ENCODE results near the gene KSR2. TPM values are rescaled to one million over a fixed set of nuclear protein-coding genes. Genes with fewer than 3 reads are reported as not detected.

The KSR2 gene
- total and polyA plus RNA-seq, 2 of the 4 experiments (the other 2 are of a cell fraction) = not detected

- Histone ChIP-seq H3K27ac (ENCODE audit: insufficient read depth, low read length) (no peak overlapping the region), H3K9me3 (ENCODE audit: control insufficient read depth, insufficient read depth, low read length) (peaks cover 22% of the 10 kb centered on the region), H4K5ac (ENCODE audit: low read depth, low read length) (no peak overlapping the region), H3K56ac (ENCODE audit: extremely low read depth, insufficient read depth, low read length) (no peak overlapping the region), H2AFZ (replicated peaks; ENCODE audit: low read length, poor library complexity) (no peak overlapping the region), H3K79me1 (ENCODE audit: low read depth in 1 of 2, low read length in 2 of 2) (no peaks in the 10 kb centered on the region), H4K91ac (ENCODE audit: insufficient read depth, low read depth, low read length) (no peak overlapping the region), H3K4me2 (ENCODE audit: low read depth, low read length) (no peak overlapping the region), H3K4ac (ENCODE audit: low read depth, low read length) (no peak overlapping the region), H3K14ac (replicated peaks; ENCODE audit: low read depth, low read length) (no peak overlapping the region), H4K8ac (ENCODE audit: low read depth in 2 of 2, low read length in 2 of 2) (no peak overlapping the region), H3K18ac (ENCODE audit: low read depth, low read length) (no peak overlapping the region), H2AK5ac (ENCODE audit: low read depth, low read length) (no peak overlapping the region), H3K4me1 (ENCODE audit: control insufficient read depth, insufficient read depth, low read length) (no peaks in the 10 kb centered on the region), H3K23ac (ENCODE audit: low read depth, low read length) (no peak overlapping the region), H2BK20ac (ENCODE audit: low read depth, low read length) (no peak overlapping the region), H3K27me3 (ENCODE audit: control insufficient read depth, insufficient read depth, low read length) (no peaks in the 10 kb centered on the region), H2BK5ac (ENCODE audit: low read depth, low read length, poor library complexity, severe bottlenecking) (no peak overlapping the region), H3K4me3 (ENCODE audit: insufficient read depth, low read depth, low read length) (no peak overlapping the region), H2BK15ac (ENCODE audit: low read depth, low read length) (no peak overlapping the region), H2BK120ac (ENCODE audit: low read depth, low read length) (no peak overlapping the region), H4K20me1 (ENCODE audit: insufficient read depth, low read length) (no peaks in the 10 kb centered on the region), H3K9ac (ENCODE audit: low read depth, low read length) (no peak overlapping the region), H3K9me1 (ENCODE audit: insufficient read depth, low read length) (no peaks in the 10 kb centered on the region), H3K36me3 (ENCODE audit: control insufficient read depth, insufficient read depth, low read length) (no peaks in the 10 kb centered on the region), H2AK9ac (replicated peaks; ENCODE audit: low read depth, low read length, poor library complexity) (no peak overlapping the region)
- ATAC-seq (ENCODE audit: low read depth) = no peak
- POLR2A ChIA-PET (ENCODE audit: unreplicated experiment) = no interaction called here
- no CpG with 5 or more reads among the region's 3 CpGs for WGBS, 2 experiments (ENCODE audit: extremely low coverage in 2 of 2, insufficient read length in 1 of 2)
- intact Hi-C loops (cut with micrococcal nuclease) (no loop called here), in situ Hi-C loops (cut with MboI; ENCODE audit: low sequenced_read_pairs) (no loop called here), dilution Hi-C loops (cut with HindIII; ENCODE audit: low sequenced_read_pairs, unreplicated experiment) (no loop called here)
- no TSS peak for BruUV-seq (replicated peaks)
- TF ChIP-seq MXI1 (IDR thresholded peaks at IDR 0.05; ENCODE audit: borderline replicate concordance, low read depth, low read length) (no peak), USF2 (IDR thresholded peaks at IDR 0.05; ENCODE audit: low read depth, low read length) (no peak), RAD21 (IDR thresholded peaks at IDR 0.05; ENCODE audit: low read length) (no peak), CTCF (conservative IDR thresholded peaks at IDR 0.05; ENCODE audit: low read depth, low read length) (no peak), BHLHE40 (IDR thresholded peaks at IDR 0.05; ENCODE audit: low read depth, low read length) (no peak), MAFK (IDR thresholded peaks at IDR 0.05; ENCODE audit: low read depth, low read length) (no peak)
- DNase-seq = no peak
- CTCF ChIA-PET = no interaction called here
Measured at GRCh38 chr12:117489671-117490070, 479.1 kb downstream of the KSR2 start.

All from IMR-90 (cell line).